ENCODE results near the gene LCLAT1. TPM values are rescaled to one million over a fixed set of nuclear protein-coding genes. Genes with fewer than 3 reads are reported as not detected.
"Not testable (repeated sequence)": the region's sequence is repeated elsewhere in the genome, so short reads cannot be mapped to it uniquely, and the experiment has no call there.

The LCLAT1 gene
- total RNA-seq, 1 donor from 2014 or later, result 25.4 TPM

GRCh38 chr2:30643013-30643412, 196.0 kb downstream of the LCLAT1 start:
- not testable (repeated sequence) for DNase-seq (ENCODE audit: low read depth)

GRCh38 chr2:30643674-30644073, 196.6 kb downstream of the LCLAT1 start:
- no peak for DNase-seq (ENCODE audit: low read depth)

GRCh38 chr2:30645081-30645744, 198.2 kb downstream of the LCLAT1 start:
- DNase-seq (ENCODE audit: low read depth), result no peak

GRCh38 chr2:30645745-30646119, 198.7 kb downstream of the LCLAT1 start:
- DNase-seq (ENCODE audit: low read depth), result no peak

DNA sequence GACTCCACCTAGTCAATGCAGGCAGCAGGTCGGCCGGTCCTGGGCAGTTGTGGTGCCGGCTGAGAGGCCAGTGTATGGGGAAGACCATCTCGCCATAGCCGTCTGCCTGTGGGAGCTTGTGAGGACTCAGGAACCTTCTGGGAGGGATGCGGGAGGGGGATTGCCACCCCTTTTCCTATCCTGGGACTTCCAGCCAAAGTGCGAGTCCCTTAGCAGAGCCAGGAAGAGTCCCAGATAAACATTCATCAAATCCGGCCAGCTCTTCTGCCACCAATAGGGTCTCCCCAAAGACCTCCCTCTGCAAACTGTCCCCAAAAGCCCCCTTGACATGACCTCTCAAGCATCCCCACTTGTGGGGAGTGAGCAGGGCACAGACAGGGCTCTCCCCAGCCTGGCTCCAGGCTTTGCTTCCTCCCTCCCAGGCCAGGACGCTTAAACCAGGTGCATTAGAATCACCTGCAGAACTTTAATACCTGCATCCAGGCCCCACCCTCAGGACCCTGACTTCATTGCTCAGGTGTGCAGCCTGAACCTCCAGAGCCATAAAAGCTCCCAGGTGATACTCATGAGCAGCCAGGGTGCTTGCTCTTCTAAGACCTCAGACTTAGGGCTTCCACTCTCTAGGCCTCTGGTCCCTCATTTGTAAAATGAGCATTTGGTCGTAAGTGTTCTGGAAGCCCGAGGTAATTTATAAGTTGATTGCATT, 200.9 kb downstream of the LCLAT1 start:
- no peak for DNase-seq (ENCODE audit: low read depth)

GRCh38 chr2:30649278-30649677, 202.2 kb downstream of the LCLAT1 start:
- DNase-seq (ENCODE audit: low read depth), result no peak

DNA sequence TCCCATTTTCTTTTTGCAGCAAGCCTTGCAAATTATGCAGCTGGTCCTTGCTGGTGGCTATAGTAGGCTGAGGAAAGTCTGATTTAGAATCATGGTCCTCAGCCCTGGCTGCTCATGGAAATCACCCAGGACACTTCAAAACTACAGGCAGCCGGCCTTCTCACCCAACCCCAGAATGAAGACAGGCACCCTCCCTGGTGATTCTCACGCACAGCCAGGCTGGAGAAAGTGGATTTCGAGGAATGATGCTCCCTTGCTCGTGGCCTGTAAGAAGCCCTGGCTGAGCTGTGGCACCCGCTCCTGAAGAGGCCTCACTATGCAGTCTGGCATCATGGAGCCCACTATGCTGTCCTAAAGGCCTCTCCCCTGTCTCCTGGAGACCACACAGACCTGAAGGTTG, 202.8 kb downstream of the LCLAT1 start:
- no peak for DNase-seq (ENCODE audit: low read depth)

- no peak for DNase-seq (ENCODE audit: low read depth)
These were observed 205.3 kb downstream of the LCLAT1 start for GRCh38 chr2:30652271-30652915.

DNA sequence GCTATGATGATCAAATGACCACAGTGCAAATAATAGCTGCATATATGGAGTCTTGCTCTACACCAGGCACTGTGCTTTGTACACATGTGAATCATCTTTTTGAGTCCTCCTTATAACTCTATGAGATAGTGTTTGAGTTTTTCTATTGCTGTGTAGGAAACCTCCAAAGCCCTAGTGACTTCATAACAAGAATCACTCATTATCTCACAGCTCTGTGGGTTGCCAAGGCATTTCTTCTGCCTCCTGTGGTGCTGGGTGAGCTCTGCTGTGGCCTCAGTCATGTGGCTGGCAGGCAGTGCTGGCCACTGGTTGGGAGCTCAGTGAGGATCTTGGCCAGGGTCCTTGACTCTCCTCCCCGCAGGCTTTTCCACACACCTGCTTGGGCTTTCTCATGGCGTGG, 206.8 kb downstream of the LCLAT1 start:
- peak; percentile 45 for DNase-seq (ENCODE audit: low read depth)

GRCh38 chr2:30654404-30654803, 207.4 kb downstream of the LCLAT1 start:
- DNase-seq (ENCODE audit: low read depth), result no peak

DNA sequence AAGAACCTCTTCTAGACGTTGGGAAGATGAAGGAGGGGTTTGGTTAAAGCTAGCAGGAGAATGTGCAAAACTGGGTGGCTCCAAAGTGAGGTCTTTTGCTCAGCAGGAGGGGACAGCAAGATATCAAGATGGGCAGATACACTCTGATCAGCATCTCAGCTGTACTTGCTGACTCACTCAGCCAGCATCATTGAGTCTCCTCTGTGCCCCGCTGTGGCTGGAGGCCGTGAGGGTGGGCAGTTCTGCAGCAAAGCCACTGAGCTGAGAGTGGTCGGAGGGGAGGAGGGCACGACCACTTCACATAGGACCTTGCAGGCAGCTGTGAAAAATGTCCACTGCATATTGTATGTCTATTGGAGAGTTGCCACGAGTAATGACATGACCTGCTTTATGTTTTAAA, 208.2 kb downstream of the LCLAT1 start:
- no peak for DNase-seq (ENCODE audit: low read depth)

GRCh38 chr2:30655660-30656059, 208.6 kb downstream of the LCLAT1 start:
- no peak for DNase-seq (ENCODE audit: low read depth)

DNA sequence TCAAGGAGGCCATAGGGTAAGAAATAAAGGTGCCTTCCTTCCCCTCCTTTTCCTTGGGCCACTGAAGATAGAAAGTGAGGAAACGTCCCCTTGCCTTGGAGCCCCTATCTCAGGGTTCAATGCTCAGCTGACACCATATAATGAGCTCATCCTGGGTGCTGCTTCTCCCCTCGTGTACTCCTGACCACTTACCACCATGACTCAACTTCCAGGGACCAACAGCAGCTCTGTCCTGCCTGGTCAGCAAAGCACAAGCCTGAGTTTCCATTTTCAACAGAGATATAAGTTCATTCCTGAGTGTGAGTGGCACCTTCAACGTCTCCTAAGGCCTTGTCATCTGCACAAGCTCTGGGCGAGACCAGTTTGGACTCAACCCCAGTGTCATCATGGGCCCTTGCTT, 209.0 kb downstream of the LCLAT1 start:
- peak; percentile 72 for DNase-seq (ENCODE audit: low read depth)

DNA sequence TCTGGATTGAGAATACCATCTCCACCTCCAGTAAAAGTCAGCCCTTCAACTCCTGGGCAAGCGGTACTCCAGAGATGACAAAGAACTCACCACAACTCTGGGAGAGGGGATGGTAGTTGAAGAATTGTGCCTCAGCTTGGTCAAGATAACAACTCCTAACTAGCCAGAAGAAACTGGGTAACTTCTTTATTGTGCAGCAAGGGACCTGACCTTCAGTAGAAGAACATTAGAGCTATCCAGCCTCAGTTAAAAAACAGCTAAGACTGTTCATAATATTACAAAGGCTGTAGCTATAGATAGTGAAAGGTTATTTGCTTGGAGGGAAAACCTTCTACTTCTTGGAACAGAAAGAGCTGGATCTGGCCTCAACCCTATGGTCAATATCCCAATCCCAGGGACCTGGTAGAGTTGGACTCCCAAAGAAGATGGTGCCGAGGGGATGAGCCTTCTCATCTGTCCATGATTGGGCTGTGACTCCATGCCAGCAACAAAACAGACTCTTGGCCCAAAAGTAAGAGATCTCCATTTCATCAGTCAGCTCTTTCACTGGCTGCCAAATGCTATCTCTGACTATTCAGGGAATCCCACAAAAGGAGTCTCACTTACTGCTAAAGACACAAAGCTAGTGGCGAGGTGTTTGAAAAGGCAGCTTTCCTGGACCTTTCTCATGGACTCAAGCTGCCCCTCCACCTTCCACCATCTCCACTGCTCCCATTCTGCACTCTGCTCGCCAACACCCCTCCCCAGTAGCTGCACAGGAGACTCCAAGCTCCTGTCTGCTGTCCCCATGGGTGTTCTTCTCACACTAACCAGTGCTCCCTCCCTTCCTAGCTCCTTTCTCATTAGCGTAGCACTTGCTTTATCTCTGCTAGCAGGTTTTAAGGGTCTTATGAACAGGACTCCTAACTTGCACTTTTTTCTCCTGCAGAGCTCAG, 214.4 kb downstream of the LCLAT1 start:
- peak; percentile 11 for DNase-seq (ENCODE audit: low read depth)

DNA sequence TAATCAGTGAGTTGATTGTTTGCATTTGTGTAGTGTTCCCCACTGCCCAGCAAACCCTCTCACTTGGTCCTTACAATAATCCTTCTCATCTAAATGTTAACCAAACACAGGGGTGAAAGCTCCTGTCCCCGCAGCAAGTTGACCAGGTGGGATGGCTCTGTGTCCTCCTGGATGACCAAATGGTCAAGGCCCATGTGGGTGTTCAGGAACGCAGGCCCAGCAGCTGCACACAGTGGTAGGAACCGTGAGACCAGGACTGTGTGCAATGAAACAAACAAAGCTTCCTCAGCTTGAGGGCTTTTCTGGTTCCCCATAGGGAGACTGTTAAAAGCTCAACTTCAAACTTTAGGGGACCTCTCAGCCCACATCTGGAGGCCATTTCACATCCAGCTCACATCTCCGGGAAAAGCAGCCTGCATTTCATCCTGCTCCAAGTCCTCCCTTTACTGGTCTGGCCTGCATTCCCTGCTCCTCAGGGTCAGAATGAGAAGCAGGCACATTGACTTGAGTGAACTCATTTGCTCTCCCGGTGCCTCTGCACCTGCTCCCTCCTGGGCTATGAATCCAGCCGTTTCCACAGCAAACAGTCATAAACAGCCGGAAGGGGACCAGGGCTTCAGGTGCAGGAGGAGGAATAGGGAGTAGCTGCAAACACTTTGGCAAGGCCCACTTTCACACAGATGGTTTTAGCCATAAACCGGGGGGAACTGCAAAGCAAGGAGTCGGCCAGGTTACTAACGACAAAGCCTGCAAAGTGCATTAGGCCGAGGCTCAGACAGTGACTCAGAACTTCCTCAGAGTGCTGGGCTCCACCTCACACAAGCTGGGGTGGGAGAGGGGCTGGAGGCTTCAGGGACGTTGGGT, 215.5 kb downstream of the LCLAT1 start:
- peak; percentile 74 for DNase-seq (ENCODE audit: low read depth)

GRCh38 chr2:30663321-30663720, 216.3 kb downstream of the LCLAT1 start:
- DNase-seq (ENCODE audit: low read depth), result no peak

DNA sequence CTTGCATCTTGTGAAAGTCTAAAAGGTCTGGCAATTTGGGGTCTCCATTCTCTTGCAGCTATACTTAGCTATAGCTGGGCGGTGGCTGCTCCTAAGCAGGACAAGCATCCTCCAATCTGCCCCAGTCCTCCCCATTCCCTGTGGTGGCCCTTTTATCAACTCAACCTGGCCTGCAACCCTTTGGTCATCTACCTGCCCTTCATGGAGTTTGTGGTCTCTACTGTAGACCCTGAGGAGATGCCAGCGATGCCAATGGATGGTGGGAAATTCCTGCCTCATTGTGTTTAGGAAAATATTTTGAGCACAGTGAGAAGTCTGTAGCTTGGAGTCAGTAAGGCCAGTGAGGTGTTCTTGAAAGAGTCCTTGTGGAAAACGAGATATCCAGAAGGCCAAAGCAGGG, 216.8 kb downstream of the LCLAT1 start:
- no peak for DNase-seq (ENCODE audit: low read depth)

- DNase-seq (ENCODE audit: low read depth), result peak; percentile 94
These were observed 217.8 kb downstream of the LCLAT1 start for GRCh38 chr2:30664761-30665358.

DNA sequence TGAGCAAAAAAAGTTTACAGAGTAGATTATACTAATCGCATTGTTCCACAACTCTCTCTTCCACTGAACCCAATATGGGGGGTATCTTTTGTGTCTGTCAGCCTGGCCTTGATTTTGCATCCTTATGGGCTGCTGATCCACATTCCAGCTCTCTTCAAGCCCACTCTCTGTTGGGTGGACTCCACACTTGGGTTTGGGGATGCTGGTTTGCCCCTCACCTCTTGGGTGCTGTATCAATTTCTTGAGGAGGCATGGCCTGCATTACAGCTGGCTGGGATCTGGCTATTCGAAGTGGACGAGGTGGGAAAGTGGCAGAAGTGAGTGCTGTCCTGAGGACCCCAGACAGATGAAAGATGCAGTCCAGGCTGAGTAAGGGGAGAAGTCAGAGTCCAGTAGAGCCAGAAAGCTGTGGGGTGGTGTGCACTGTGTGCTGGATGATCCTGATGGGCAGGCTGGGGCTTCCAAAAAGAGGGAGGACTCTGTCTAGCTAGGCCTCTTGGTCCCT, 218.8 kb downstream of the LCLAT1 start:
- DNase-seq (ENCODE audit: low read depth), result no peak

DNA sequence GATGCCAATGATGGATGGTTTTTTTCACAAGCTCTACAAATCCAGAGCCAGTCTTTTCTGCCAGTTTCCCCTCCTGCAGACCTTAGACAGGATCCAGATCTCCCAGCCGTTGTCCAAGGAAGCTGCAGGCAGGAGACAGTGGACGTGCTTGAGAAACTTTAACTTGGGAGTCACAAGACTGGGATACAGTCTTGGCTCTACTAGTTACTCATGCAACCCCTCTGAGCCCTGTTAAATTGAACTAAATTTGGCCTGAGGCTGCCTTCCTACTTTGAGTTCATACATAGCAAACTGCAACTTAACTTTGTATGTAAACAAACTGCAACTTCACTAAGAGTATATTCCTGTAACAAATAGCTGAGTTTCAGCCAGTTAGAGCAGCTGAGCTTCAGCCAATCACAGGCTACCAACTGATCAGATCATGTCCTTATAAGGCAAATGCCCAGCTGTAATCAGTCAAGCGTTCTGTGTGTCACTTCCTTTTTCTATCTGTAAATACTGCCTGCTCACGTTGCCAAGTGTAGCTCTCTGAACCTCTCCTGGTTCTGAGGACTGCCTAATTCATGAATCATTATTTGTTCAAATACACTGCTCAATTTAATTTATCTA, 219.3 kb downstream of the LCLAT1 start:
- DNase-seq (ENCODE audit: low read depth), result peak; percentile 99

Measured in renal cortical epithelial cell (primary cell).